ENCODE measurements around the gene ZBTB45.

DNA sequence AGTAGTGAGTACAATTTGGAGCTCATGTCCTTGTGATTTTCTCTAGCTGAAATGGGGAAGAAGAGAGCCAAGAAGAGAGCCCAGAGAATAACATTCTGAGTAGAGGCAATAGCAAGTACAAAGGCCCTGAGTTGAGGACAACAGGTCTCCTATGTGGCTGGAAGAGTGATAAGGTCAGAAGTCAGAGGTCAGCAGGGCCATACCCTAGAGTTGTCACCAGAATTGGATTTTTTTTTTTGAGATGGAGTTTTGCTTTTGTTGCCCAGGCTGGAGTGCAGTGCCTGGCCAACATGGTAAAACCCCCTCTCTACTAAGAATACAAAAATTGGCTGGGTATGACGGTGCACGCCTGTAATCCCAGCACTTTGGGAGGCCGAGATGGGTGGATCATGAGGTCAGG, 16.2 kb upstream of the ZBTB45 start:
- TF ChIP-seq, protein P1, sequence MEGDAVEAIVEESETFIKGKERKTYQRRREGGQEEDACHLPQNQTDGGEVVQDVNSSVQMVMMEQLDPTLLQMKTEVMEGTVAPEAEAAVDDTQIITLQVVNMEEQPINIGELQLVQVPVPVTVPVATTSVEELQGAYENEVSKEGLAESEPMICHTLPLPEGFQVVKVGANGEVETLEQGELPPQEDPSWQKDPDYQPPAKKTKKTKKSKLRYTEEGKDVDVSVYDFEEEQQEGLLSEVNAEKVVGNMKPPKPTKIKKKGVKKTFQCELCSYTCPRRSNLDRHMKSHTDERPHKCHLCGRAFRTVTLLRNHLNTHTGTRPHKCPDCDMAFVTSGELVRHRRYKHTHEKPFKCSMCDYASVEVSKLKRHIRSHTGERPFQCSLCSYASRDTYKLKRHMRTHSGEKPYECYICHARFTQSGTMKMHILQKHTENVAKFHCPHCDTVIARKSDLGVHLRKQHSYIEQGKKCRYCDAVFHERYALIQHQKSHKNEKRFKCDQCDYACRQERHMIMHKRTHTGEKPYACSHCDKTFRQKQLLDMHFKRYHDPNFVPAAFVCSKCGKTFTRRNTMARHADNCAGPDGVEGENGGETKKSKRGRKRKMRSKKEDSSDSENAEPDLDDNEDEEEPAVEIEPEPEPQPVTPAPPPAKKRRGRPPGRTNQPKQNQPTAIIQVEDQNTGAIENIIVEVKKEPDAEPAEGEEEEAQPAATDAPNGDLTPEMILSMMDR (IDR thresholded peaks at IDR 0.05): no peak
- TF ChIP-seq POLR2A (IDR thresholded peaks at IDR 0.05): no peak
